HuH-7 (cell line): ENCODE measurements around the gene ST6GALNAC6.

Experiments
- DNase-seq: peaks from one replicate; pipeline ENCODE4 v3.0.0; 2011; ENCODE audit warnings: low spot score

ST6GALNAC6 gene, protein sequence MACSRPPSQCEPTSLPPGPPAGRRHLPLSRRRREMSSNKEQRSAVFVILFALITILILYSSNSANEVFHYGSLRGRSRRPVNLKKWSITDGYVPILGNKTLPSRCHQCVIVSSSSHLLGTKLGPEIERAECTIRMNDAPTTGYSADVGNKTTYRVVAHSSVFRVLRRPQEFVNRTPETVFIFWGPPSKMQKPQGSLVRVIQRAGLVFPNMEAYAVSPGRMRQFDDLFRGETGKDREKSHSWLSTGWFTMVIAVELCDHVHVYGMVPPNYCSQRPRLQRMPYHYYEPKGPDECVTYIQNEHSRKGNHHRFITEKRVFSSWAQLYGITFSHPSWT

DNA sequence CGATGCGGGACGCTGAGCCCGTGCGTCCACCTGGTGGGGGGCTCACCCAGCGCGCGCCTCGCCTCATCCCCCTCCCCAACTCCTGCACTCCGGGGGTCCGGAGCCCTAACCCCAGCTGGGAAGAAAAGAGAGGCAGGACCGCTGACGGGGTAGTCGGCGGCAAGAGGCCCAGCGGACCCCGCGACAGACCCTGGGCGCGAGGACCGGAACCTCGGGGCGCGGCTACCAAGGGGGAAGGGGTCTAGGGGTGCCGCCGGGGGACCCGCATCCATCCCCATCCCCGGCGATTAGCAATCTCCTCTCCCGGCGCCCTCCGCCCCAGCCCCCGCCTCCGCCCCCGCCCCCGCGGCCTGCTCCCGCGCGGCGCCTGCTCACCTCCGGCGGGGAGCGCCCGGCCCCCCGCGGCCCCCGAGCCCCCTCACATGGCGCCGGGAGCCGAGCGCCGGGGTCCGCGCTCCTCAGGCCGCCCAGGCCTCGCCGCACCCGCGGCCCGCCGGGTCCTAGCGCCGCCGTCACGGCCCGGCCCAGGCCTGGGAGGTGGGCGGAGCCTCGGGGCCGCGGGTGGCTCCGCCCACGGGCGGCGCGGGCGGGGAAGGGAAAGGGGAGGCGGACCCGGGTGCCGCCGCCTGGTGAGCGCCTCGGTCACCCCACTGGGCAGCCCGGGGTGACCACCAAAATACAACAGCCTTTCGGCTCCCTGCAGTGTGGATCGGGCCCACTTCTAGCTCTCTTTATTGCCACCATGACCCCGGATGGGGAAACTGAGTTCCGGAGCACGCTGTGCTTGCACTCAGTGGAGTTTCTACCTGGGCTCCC, at the start of gene ST6GALNAC6:
Gene ST6GALNAC6 (minus strand): TSS at position 476 of the 816 bp plus-strand sequence. CDS start 1,622 bp downstream, outside the sequence.
- DNase-seq, result peak; percentile 83

DNA sequence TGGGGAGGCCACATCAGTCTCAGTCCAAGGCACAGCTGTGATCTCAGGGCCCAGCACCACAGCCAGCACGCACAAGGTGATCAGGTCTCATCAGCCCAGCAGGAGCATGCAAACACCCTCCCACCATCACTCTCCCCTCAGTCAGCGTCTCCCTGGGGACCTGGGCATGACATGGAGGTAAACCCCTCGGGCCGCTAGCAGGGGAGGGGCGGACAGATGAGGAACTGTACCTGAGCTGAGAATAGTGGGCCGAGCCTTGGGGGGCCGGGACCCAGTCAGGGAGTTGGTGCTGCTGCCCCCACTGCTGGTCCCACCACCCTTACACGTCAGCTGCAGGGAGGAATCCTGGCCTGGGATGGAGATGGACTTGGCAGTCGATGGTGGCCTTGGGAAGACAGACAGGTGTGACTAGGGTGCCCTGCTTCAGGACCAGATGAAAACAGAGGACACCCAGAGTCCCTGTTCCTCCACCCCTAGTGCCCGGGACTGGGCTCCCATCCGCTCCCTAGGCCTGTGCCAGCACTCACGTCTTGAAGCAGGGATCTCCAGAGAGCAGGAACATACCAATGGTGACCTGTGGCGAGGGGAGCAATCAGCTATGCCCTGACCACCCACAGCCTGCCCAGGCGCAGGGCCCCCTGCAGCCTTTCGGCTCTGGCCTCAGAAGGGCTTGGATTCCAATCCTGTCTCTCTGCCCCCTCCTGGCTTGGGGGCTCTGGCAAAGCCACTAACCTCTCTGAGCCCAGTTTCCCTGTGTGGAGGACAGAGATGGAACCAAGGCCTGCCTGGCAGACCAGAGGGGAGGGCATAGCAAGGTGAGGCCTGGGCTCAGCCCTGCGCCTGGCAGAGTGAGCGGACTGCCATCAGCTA, 48.7 kb upstream of the ST6GALNAC6 start:
- no peak for DNase-seq

DNA sequence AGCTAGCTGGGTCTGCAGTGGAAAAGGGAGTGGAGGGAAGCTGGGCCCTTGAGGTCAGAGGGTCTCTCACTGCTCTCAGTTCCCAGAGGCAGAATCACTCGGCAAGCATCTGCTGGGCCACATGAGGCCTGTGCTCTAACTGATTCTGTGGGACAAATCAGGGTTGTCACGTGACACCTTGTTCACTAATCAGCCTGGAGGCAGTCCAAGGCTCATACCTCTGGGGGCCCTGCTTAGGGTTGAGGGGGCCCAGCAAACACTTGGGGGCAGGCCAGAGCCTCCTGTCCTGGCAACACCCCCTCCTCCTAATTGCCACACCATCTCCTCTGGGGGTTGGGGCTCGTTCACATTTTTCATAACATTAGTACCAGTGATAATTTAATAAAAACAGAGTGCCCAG, 47.3 kb upstream of the ST6GALNAC6 start:
- no peak for DNase-seq

DNA sequence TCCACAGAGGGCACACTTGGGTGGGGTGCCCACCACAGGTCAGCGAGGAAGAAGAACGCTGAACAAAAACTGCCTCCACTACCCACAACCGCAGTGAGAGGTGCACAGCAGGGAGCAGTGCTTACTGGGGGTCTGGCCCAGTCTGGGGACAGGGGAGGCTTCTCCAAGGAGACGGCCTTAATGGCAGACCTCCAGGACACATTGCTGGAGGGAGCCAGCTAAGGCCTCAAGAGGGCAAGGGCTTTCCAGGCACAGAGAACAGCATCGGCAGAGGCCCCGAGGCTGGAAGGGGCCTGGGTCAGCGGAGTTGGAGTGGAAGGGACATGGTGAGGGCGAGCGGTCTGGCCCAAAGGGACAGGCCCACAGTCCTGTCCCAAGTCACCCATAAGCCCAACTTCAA, 46.5 kb upstream of the ST6GALNAC6 start:
- no peak for DNase-seq

DNA sequence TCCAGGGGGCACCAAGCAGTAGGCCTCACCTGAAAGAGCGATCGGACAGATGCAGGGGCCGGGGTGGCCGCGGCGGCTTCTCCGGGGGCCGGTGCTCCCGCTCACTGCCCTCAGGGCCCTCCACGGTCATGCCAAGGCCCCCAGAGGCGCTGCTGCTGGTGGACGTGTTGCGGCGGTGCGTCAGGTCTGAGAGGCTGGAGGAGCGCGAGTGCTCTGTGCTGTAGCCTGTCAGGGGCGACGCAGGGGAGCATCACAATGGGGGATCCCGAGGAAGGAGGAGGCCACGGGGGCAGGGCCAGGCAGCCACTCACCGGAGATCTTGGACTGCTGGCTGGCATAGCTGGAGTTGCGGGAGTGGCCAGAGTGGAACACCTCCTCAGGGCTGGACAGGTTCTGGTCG, 45.9 kb upstream of the ST6GALNAC6 start:
- no peak for DNase-seq

DNA sequence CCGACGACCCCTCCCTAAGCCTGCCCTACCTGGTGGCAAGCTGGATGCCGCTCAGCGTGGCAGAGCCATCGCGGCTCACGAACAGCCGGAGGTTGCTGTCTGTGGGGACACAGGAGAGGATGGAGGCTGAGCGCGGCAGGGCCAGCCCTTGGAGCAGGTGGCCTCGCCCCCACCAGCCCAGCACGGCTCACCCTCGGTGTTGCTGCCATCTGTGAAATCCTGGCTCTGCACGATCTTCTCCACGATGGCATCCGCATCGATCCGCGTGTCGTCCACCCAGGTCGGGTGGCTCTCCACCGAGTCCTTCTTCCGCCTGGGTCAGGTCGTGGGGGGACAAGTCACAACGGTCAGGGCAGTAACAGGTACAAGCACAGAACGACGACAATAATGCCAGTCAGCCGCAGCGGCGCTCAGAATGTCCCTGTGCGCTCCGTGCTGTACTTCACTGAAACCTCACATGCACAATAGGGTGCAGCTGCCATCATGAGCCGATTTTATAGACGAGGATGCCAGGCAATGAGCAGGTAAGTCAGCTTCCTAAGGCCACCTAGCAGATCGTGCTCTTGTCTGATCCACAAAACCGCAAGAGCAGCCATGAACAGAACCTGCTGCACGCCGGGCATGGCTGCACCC, 45.3 kb upstream of the ST6GALNAC6 start:
- DNase-seq, result no peak

DNA sequence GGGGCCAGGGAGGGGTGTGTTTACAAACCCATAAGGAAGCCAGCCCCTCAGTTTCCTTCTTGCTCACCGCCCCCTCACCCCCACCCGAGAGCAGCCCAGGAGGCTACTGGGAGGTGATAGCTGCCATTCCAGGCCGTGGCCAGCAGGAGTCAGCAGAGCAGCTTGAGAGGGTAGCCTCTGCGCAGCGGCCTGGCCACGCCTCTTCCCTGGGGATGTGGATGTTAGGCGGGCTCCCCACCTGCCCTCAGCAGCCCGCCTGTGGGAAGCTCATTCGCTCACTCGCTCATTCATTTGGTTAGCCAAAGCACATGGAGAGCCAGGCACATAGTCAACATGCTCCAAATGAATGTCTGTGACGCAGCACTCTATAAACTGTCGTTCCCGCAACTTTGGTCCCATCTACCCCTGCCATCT, 44.3 kb upstream of the ST6GALNAC6 start:
- peak; percentile 85 for DNase-seq

DNA sequence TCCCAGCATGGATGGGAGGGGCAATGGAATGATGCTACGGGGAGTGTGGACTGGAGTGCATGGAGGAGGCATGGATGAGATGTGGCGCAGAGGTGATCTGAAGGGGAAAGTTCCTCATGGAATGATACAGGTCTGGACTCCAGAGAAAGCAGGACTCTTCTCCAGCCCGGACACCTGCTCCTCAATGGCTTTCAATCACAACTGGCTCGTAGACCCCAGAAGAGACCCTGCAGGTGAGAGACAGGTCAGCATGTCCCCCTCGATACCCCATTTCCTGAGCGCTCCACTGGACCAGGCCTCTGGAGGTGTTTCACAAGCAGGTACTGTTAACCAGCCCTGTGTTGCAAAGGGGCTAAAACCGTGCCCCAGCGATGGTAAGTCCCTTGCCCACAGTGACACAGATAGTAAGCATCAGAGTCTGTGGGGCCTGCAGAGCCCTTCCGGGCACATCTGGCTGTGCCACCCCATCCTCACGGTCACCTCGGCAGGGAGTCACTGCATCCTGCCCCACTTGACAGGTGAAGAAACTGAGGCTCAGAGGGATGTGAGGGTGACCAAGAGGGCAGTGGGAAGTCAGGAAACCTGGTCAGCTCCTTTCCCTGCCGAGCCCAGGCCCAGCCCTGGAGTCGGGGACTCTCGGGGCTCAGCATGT, 43.7 kb upstream of the ST6GALNAC6 start:
- no peak for DNase-seq

DNA sequence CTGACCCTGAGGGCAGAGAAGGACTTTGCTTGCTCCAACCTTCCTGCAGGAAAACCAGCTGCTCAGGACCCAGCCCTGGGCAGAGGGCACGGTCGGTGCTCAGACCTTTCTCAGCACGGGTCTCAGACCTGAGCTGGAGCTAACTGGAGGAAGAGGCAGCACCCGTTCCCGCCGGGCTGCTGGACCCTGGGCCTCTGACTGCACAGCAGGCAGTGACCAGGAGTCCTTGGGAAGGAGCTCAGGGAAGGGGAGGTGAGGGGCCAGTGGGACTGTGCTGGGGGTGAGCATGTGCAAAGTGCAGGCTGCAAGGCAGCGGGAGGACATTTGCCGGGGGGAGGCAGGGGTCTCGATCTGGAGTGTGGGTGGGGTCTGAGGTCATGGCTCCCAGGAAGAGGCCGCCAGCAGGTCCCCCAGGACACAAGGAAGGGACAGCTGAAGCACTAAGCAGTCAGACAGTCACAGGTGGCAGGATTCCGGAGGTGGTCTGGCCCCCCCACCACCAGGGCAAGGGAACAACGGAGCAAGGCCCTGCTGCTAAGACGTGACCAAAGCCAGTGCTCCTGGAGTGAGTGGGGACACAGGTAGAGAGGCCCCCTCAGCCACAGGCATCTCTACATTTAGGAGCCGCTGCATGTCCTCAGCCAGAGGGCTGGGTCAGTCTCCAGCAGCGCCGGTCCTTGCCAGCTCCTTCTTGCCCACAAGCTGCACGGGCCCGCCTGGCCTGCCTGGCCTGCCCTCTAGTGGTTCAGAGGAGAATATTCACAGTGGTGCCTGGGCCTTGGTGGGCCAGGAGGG, 43.0 kb upstream of the ST6GALNAC6 start:
- peak; percentile 83 for DNase-seq

DNA sequence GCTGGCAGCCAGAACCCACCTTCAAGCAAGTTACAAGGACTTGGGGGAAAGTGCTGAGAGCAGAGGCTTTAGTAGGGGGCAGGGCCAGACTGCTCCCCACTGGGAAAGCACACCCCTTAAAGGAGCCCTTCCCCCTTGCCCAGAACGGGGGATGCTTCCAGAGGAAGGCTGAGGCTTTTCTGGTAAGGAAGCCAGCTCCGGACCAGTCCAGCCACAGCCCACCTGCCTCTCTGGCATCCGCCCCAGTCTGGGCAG, 42.5 kb upstream of the ST6GALNAC6 start:
- DNase-seq, result no peak

DNA sequence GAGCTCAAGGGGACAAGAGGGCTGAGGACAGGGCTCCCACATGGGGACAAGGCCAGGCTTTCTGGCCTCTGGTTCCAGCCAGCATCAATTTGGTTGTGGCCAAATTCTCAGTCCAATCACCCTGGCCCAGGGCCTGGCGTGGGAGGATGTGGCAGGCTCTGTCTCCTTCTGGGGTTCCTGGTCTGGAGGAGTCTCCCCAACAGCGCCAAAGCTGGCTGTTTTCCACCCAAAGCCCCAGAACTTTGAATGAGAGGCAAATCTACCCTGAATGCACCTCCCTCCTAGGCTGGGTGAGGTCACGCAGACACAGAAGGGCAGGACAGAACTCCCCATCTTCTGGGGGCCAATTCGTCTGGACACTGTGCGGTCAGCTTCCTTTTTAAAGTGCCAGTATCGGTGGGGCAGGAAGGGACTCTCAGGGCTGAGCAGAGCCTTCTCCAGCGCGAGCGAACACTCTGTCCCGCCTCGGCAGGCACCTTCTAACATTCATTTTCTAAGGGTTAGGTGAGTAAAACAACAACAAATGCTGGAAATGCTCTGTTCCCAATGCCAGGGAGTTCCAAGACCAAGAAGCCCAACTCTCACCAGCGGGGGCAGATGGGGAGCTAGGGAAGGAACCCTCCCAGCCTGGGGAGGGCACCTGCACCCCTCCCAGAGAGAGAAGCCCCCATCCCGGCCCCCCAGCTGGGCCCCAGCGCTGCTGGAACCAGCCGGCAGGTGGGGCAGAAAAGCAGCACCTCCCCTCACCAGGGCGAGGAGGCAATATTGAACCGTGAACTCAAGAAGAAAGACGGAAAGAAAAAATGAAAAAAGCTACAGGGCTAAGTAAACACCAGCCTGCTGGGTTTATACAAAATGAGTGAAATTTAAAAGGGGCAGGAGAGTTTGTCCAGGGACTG, 41.9 kb upstream of the ST6GALNAC6 start:
- no peak for DNase-seq

DNA sequence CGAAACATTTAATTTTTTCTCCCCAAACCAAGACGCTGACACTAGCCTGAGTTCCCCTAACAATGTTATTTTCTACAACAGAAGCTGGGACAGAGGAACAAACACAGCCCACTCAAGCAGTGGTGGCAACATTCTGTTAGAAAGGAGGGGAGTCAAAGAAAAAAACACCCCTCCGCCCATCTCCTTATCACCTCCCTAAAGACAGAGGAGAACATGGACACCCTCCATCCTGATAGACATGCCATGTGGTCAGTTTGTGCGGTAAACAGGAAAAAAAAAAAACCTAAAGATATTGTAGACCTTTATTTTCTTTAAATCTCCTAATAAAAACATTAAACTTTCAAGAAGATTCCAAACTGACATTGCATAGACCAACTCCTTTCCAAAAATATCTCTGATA, 41.2 kb upstream of the ST6GALNAC6 start:
- no peak for DNase-seq

DNA sequence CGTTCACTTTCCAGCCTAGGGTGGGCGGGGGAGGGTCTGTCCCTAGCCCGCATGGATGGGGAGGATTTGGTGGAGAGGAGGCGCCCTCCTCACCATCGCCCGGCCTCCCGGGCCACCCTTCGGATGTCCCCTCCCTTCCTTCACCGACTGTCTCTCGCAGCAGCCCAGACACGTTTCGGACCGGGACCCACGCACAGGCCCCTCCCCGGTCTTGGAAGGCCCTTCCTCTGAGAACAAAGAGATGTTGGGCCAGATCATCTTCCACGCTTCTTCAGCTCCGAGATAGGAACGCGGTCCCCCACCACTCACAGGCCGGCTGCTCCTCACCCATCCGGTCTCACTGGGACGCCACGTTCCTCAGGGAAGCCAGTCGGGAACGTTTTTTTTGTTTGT, 38.9 kb upstream of the ST6GALNAC6 start:
- DNase-seq, result no peak

DNA sequence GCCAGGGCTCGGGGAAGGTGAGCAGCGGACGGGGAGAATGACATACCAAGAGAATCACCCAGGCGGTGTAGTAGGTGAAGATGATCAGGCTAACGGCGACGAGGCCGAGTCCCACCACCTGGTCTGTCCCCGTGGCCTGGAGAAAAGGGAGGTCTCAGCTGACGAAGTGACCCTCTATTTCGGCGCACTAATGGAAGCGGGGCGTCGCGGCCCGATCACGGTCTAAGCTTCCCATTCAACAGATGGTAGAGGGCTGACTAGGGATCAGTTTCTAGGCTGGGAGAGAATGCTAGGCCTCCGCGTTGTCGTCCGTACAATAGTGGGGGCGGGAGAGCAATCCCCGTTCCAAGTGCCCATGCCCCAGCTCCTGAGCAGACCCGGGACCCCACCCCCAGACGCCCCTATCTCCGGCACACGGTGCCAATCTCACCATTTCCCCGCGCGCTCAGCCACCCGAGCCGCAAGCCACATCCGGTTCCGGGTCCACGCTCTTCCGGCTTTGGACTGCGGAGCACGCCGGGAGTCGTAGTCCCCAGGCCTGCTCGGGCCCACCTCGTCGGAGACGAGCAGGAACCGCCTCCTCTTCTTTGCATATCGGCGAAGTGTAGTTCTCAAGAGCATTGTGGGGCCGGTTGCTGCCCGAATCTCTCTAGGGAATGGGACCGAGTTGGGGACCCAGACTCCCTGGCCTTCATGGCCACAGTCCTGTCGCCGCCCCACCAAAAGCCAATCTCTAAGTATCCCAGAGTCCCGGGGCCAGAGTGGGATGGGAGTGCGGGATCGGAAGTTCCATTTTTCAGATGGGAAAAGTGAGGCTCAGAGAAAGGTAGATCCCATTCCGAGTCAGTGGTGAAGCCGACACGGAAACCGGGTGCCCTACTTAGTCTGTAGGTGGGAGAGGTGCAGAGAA, 38.2 kb upstream of the ST6GALNAC6 start, which contains the start of gene DPM2:
Gene DPM2 (minus strand): TSS at position 467 of the 910 bp plus-strand sequence. CDS start 34 bp downstream, at position 433.
- peak; percentile 96 for DNase-seq

DNA sequence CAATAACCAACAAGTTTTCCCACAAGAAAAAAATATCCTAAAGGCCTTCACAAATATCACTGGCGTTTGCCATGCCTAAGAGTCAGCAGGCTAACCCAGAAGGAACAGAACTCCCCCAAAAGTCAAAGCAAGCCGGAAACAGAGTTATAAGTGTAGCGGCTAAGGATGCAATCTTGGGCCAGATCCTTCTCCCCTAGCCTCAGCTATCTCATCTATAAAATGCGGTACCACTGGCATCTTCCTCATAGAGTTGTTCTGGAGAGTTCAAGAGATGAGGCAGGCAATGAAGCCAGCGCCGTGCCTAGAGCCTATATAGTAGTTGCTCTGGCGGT, 37.6 kb upstream of the ST6GALNAC6 start:
- DNase-seq, result no peak

DNA sequence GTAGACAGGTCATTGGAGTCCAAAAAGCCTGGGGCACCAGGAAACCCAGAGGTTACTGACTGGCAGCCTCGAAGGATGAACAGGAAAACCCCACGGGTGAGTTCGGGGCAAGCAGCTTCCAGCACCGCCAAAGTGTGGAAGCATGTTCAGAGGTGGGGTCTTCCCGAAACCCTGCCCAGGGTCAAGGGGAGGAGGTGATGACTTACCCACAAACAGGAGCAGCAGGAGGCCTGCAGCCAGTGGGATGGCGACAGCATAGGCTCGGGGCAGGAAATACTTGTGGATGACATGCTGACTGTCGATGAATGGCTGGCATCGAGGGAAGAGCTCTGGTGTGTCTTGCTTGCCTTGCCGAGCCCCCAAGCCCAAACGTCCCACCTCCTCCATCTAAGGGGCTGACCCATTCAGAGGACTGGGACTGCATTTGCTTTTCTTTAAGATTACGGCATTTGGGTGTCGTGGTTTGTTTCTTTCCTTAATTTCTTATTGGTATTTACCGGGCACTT, 37.0 kb upstream of the ST6GALNAC6 start:
- DNase-seq, result no peak

DNA sequence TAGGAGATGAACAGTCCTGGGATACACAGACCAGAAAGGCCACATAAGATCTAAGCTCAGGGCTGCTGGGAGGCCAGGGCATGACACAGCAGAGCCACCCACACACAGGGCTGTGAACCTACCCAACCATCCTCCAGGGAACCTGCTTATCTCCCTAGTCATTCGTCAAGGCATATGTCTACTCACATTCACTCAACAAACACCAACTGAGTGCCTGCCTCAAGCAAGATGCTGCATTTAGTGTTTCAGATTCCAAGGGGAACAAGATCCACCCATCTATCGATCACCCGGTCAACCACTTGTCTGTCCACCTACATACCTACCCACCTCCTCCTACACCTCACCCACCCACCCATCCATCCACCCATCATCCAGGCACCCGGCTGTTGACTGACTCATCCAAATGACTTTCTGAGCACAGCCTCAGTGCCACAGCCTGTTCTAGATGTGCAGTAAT, 36.4 kb upstream of the ST6GALNAC6 start:
- DNase-seq, result no peak

DNA sequence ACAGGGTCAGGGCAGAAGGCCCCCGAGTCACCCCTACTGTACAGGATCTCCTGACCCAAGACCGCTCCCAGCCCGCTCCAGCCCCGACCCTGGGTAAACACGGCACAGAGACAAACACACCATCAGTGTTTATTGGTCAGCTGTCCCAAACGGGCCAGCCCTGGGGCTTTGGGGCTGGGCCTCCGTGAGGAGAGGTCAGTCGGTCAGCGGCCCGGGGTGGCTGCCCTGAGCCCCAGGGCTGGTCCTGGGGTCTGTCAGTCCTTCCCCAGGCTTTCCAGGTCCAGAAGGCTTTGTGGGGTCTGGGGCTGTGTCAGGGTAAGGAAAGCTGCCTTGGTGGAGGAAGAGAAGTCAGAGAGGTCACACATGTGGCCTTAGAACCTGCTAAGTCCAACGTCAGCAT, 35.6 kb upstream of the ST6GALNAC6 start:
- no peak for DNase-seq
